Type B pancreatic cell (in vitro differentiated cells): ENCODE data around the gene LRP1B. TPM values are rescaled to one million over a fixed set of nuclear protein-coding genes. Genes with fewer than 3 reads are reported as not detected.

Source experiments
- DNase-seq: peaks from one replicate; pipeline ENCODE4 v3.0.0; 2021; ENCODE audit warnings: mixed read lengths; ENCODE audit not compliant: unreplicated experiment; ENCODE audit errors: extremely low spot score
- H3K27ac Mint-ChIP-seq: 2 replicates; pipeline ENCODE4 v1.8.0; 2021; ENCODE audit warnings: mild to moderate bottlenecking, mixed read lengths
- H3K27me3 Mint-ChIP-seq: 2 replicates; pipeline ENCODE4 v1.8.0; 2021; ENCODE audit warnings: mixed read lengths
- H3K36me3 Mint-ChIP-seq: 2 replicates; pipeline ENCODE4 v1.8.0; 2021; ENCODE audit warnings: mixed read lengths
- H3K4me1 Mint-ChIP-seq: one replicate; pipeline ENCODE4 v1.8.0; 2021; ENCODE audit warnings: mixed read lengths; ENCODE audit not compliant: unreplicated experiment
- H3K4me3 Mint-ChIP-seq: 2 replicates; pipeline ENCODE4 v1.8.0; 2021; ENCODE audit warnings: mild to moderate bottlenecking, mixed read lengths
- H3K9me3 Mint-ChIP-seq: 2 replicates; pipeline ENCODE4 v1.8.0; 2021; ENCODE audit warnings: mixed read lengths
- CTCF ChIP-seq: fragments of 200-600 bp; sonication (generic); conservative IDR thresholded peaks from 2 replicates; pipeline ENCODE4 v1.5.0; 2021; ENCODE audit warnings: antibody characterized with exemption, mild to moderate bottlenecking
- total RNA-seq: library from RNA; stranded (reverse); gene quantifications from 2 replicates; pipeline ENCODE4 v1.2.1, GENCODE V29; 2021; ENCODE audit warnings: low replicate concordance

Gene LRP1B
- total RNA-seq, 1 donor from 2014 or later = 16.0 TPM

- H3K4me1 Mint-ChIP-seq = no peaks in the 10 kb centered on the region
- no peaks in the 10 kb centered on the region for H3K36me3 Mint-ChIP-seq
- TF ChIP-seq CTCF = no peak
- H3K9me3 Mint-ChIP-seq = no peaks in the 10 kb centered on the region
- DNase-seq = no peak
- peaks cover 48% of the 10 kb centered on the region for H3K27me3 Mint-ChIP-seq
- no peak overlapping the region for H3K4me3 Mint-ChIP-seq
- H3K27ac Mint-ChIP-seq = no peak overlapping the region
Observed at GRCh38 chr2:140337061-140337460, 1793.8 kb downstream of the LRP1B start.

GRCh38 chr2:140316345-140316744 is 1814.5 kb downstream of the LRP1B start:
- H3K27ac Mint-ChIP-seq = no peak overlapping the region
- no peaks in the 10 kb centered on the region for H3K36me3 Mint-ChIP-seq
- no peak for TF ChIP-seq CTCF
- H3K4me3 Mint-ChIP-seq = no peak overlapping the region
- DNase-seq = no peak
- H3K9me3 Mint-ChIP-seq = no peaks in the 10 kb centered on the region
- H3K4me1 Mint-ChIP-seq = no peaks in the 10 kb centered on the region
- H3K27me3 Mint-ChIP-seq = peaks cover 6% of the 10 kb centered on the region

GRCh38 chr2:140311905-140312304 is 1818.9 kb downstream of the LRP1B start:
- no peak overlapping the region for H3K4me3 Mint-ChIP-seq
- no peaks in the 10 kb centered on the region for H3K9me3 Mint-ChIP-seq
- H3K27ac Mint-ChIP-seq = no peak overlapping the region
- H3K27me3 Mint-ChIP-seq = no peaks in the 10 kb centered on the region
- H3K36me3 Mint-ChIP-seq = no peaks in the 10 kb centered on the region
- DNase-seq = no peak
- H3K4me1 Mint-ChIP-seq = no peaks in the 10 kb centered on the region
- TF ChIP-seq CTCF = no peak

- no peaks in the 10 kb centered on the region for H3K27me3 Mint-ChIP-seq
- TF ChIP-seq CTCF = no peak
- H3K4me1 Mint-ChIP-seq = no peaks in the 10 kb centered on the region
- no peak overlapping the region for H3K4me3 Mint-ChIP-seq
- DNase-seq = no peak
- no peaks in the 10 kb centered on the region for H3K36me3 Mint-ChIP-seq
- no peaks in the 10 kb centered on the region for H3K9me3 Mint-ChIP-seq
- H3K27ac Mint-ChIP-seq = no peak overlapping the region
Observed at GRCh38 chr2:140308706-140309105, 1822.1 kb downstream of the LRP1B start.

- H3K27ac Mint-ChIP-seq = no peak overlapping the region
- H3K27me3 Mint-ChIP-seq = no peaks in the 10 kb centered on the region
- no peaks in the 10 kb centered on the region for H3K36me3 Mint-ChIP-seq
- TF ChIP-seq CTCF = no peak
- no peaks in the 10 kb centered on the region for H3K4me1 Mint-ChIP-seq
- no peak overlapping the region for H3K4me3 Mint-ChIP-seq
- no peak for DNase-seq
- no peaks in the 10 kb centered on the region for H3K9me3 Mint-ChIP-seq
Observed at GRCh38 chr2:140307532-140307931, 1823.3 kb downstream of the LRP1B start.

- Mint-ChIP-seq H3K27ac (no peak overlapping the region), H3K4me3 (no peak overlapping the region), H3K4me1 (no peaks in the 10 kb centered on the region), H3K9me3 (no peaks in the 10 kb centered on the region), H3K27me3 (no peaks in the 10 kb centered on the region), H3K36me3 (no peaks in the 10 kb centered on the region)
- TF ChIP-seq CTCF = no peak
- no peak for DNase-seq
Observed at GRCh38 chr2:140295767-140296166, 1835.0 kb downstream of the LRP1B start.
